ENCODE measurements around the gene USP30.

GRCh38 chr12:109115404-109115757 is 63.0 kb downstream of the USP30 start:
- TF ChIP-seq CTCF (IDR thresholded peaks at IDR 0.05 in 4 of 5, conservative IDR thresholded peaks at IDR 0.05 in 1 of 5) (no peak), POLR2A (IDR thresholded peaks at IDR 0.05) (peak in 1 of 2 donors; percentile 37)
